ENCODE measurements around the gene NCBP3. TPM values are rescaled to one million over a fixed set of nuclear protein-coding genes. Genes with fewer than 3 reads are reported as not detected.

The NCBP3 gene
- total RNA-seq, 2 donors from 2014 or later = 14.8 to 370 TPM

GRCh38 chr17:3893003-3893719 lies 47.1 kb upstream of the NCBP3 start, which contains the start of gene CAMKK1:
Gene CAMKK1 (minus strand): TSS chr17:3893053. CDS start chr17:3885687, 7,366 bp downstream.
- intact Hi-C loops (cut with DNase I) = no loop called here
- TF ChIP-seq CTCF (IDR thresholded peaks at IDR 0.05) (peak in 3 of 4 experiments; percentile 17 to 41 (median 38)), POLR2AphosphoS5 (IDR thresholded peaks at IDR 0.05) (no peak), POLR2A (IDR thresholded peaks at IDR 0.05) (peak; percentile 36)
- peaks cover 15% of the 10 kb centered on the region for H3K4me1 ChIP-seq (replicated peaks)
- no peaks in the 10 kb centered on the region for H3K27me3 ChIP-seq (replicated peaks; ENCODE audit: insufficient read depth)
- no peaks in the 10 kb centered on the region for H3K9me3 ChIP-seq
- H3K4me3 ChIP-seq = peak within 1 kb of the TSS; percentile 55 to 57
- no peaks in the 10 kb centered on the region for H3K36me3 ChIP-seq
- H3K27ac ChIP-seq = peak within 1 kb of the TSS; percentile 75 to 87
- WGBS = 6% methylated on average over 59 of the region's 75 CpGs
- peak; percentile 85 for DNase-seq (ENCODE audit: low spot score)

GRCh38 chr17:3892095-3892998 lies 46.3 kb upstream of the NCBP3 start:
- peak overlapping the region; percentile 42 to 87 for H3K27ac ChIP-seq
- H3K36me3 ChIP-seq = no peaks in the 10 kb centered on the region
- peaks cover 23% of the 10 kb centered on the region for H3K4me1 ChIP-seq (replicated peaks)
- peak; percentile 58 for DNase-seq (ENCODE audit: low spot score)
- TF ChIP-seq POLR2AphosphoS5 (IDR thresholded peaks at IDR 0.05) (peak; percentile 46), CTCF (IDR thresholded peaks at IDR 0.05) (no peak), POLR2A (IDR thresholded peaks at IDR 0.05) (peak; percentile 17)
- intact Hi-C loops (cut with DNase I) = no loop called here
- WGBS = under 1% methylated on average over 49 of the region's 96 CpGs
- H3K9me3 ChIP-seq = no peaks in the 10 kb centered on the region
- peak overlapping the region; percentile 55 to 57 for H3K4me3 ChIP-seq
- no peaks in the 10 kb centered on the region for H3K27me3 ChIP-seq (replicated peaks; ENCODE audit: insufficient read depth)

- H3K27ac ChIP-seq = peak overlapping the region; percentile 42 to 87
- no peak for DNase-seq (ENCODE audit: low spot score)
- intact Hi-C loops (cut with DNase I) = no loop called here
- TF ChIP-seq CTCF (IDR thresholded peaks at IDR 0.05) (no peak), POLR2A (IDR thresholded peaks at IDR 0.05) (no peak), POLR2AphosphoS5 (IDR thresholded peaks at IDR 0.05) (no peak)
- no peaks in the 10 kb centered on the region for H3K9me3 ChIP-seq
- H3K4me1 ChIP-seq (replicated peaks) = peaks cover 24% of the 10 kb centered on the region
- 58% methylated on average over 12 of the region's 12 CpGs for WGBS
- no peaks in the 10 kb centered on the region for H3K27me3 ChIP-seq (replicated peaks; ENCODE audit: insufficient read depth)
- no peaks in the 10 kb centered on the region for H3K36me3 ChIP-seq
- H3K4me3 ChIP-seq = peak overlapping the region; percentile 55 to 57
These were observed 45.6 kb upstream of the NCBP3 start for GRCh38 chr17:3891626-3892094.

DNA sequence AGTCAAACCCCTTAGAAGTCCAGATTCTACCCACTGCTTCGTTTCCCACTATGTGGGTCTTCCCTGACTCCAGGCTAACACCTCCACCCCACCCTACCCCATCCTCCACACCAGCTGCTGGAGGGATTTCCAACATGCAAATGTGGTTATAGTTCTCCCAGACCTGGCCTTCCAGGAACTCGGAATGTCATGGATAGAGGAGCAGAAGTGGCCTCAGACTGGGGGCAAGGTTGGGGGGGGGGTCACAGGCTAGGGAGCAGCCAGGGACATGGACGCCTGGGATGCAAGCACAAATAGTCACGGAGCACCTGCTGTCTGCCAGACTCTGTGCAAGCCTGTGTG lies 44.8 kb upstream of the NCBP3 start:
- TF ChIP-seq POLR2A (IDR thresholded peaks at IDR 0.05) (no peak), POLR2AphosphoS5 (IDR thresholded peaks at IDR 0.05) (no peak), CTCF (IDR thresholded peaks at IDR 0.05) (no peak)
- no peak for DNase-seq (ENCODE audit: low spot score)
- intact Hi-C loops (cut with DNase I) = no loop called here
- H3K9me3 ChIP-seq = no peaks in the 10 kb centered on the region
- no peaks in the 10 kb centered on the region for H3K27me3 ChIP-seq (replicated peaks; ENCODE audit: insufficient read depth)
- H3K4me1 ChIP-seq (replicated peaks) = peaks cover 24% of the 10 kb centered on the region
- 66% methylated on average over 4 of the region's 4 CpGs for WGBS
- peak overlapping the region; percentile 87 to 90 for H3K27ac ChIP-seq
- H3K36me3 ChIP-seq = no peaks in the 10 kb centered on the region
- H3K4me3 ChIP-seq = no peak overlapping the region

All from prostate gland (tissue), 2 donors.